ENCODE data around the gene RBMS1.

The RBMS1 gene

DNA sequence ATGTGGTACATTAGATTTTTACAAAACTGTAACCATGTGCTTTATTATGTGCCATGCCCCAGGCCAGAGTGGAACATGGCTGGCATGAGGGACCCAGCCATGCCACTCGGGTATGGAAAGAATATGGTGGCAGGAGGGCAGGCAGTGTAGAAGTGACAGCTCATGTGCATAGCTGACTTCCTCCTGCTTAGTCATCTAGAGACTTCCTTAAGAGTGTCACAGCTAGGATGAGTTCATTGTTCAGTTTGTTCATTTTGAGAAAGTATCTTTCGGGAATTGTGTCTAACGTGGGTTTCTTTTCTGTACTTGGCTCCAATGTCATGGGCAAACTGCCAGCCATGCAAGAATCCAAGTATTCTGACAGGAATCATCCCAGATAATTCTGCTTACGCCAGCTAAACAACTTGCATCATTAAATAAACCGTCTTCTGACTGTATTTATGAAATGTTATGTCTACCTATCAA lies 199.2 kb downstream of the RBMS1 start:
- peak; percentile 37 for DNase-seq

DNA sequence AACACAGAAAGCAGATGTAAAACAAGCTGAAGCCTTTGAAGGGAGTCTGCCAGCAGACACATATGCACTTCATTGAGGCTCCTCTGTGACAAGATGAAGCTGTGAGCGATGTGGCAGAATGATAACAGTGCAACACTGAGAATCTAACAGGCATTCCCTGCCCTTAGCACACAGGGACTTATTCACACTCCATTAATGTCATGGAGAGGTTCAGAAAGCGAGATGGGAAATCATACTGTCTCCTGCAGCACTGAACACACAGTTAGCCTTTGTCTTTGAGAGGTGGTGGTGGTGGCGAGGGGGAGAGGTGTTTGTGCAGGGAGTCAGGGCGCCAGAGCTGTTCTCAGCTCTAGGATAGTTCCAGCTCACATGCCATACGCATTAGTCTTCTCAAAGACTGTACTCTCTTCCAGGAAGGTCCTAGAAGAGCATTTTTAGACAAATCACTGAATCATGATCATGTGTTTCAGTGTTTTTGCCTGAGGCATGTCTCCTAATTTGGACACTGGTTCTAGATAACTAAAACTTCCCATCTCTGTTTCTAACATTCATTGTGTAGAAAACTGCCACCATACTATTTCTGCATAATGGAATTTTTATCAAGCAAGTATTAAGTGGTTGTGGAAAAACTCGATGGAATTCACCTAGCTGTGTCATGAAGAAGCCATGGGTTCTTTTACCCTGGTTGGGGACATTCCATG lies 200.1 kb downstream of the RBMS1 start:
- no peak for DNase-seq

GRCh38 chr2:160292225-160292624 lies 201.4 kb downstream of the RBMS1 start:
- no peak for DNase-seq

- DNase-seq, result no peak
Observed at GRCh38 chr2:160291382-160291781, 202.2 kb downstream of the RBMS1 start.

GRCh38 chr2:160290598-160290997 lies 203.0 kb downstream of the RBMS1 start:
- no peak for DNase-seq

DNA sequence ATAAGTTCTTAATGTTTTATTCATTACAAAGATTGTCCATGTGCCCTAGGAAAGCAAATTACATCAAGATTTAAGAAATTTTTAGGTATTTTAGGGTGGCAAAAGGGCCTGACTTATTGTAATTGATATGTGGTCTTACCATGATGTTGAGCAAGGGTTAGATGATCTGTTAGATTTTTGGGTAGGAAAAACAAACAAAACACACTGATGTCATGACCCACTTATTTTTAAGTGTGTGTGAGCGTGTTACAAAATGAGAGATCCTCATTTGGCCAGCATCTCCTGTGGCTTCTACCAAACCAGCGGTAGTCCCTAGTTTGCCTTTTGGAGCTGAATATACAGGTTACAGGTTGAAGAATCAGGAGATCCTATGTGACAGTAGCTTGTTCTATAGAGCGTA lies 203.8 kb downstream of the RBMS1 start:
- DNase-seq, result no peak

GRCh38 chr2:160289126-160289525 lies 204.5 kb downstream of the RBMS1 start:
- no peak for DNase-seq

DNA sequence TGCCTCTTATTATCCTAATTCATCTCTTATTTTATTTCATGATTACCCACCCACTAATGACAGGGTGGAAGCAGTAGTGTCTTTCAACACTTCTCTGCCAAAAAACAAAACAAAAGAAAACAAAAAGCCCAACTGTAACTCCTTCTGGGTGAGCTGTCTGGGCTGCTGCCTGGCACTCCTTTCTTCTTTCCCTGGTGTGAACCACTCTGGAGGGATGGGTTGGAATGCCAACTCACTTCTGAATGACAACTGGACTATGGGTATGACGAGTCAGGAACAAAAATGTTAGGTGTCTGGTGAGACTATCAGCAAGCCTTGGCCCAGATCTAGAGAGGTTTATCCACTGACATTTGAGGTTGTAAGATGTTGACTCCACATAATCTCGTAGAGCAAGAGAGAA lies 205.3 kb downstream of the RBMS1 start:
- DNase-seq, result no peak

GRCh38 chr2:160287476-160287875 lies 206.1 kb downstream of the RBMS1 start:
- no peak for DNase-seq

- DNase-seq, result no peak
Observed at GRCh38 chr2:160286551-160286950, 207.1 kb downstream of the RBMS1 start.

GRCh38 chr2:160283675-160284074 lies 209.9 kb downstream of the RBMS1 start:
- DNase-seq, result no peak

DNA sequence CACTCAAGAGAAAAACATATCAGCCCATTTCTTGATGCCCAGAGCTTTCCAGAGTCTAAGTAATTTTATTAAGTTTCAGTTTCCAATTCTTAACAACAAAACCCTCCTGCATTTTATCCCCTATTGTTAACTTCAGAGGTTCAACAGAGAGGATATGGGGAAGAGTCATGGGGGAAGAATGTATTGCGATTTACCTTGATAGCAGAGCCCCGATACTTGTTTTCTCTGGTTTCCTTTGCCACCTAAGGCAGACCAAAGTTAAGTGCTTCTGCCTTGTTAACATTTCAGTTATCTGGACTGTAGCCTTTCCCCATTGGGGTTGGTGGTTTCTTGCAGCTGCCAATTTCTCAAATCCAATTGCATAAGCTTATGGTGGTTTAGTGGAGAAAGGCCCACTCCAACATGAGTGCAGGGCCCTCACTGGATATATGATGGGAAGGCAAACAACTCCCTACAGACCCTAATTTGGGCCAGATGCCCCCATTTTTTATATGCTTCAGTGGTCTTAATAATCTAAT lies 211.5 kb downstream of the RBMS1 start:
- no peak for DNase-seq

DNA sequence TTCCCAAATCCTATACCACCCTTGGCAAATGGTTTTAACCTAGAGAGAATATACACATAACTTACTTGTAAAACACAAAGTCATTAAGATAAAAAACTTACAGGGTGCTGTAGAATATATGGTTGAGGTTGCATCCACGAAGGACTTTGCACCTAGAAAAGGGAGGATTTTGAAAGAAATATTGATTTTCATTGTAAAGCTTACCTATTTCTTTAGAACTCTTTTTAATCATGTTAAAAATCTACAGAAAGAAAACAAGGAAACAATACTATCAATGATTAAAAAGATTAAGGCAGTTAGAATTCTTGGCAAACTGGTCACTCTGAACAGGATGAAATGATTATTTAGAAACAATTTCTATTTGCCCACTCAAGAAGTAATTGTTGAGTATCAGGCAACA lies 212.4 kb downstream of the RBMS1 start:
- DNase-seq, result no peak

DNA sequence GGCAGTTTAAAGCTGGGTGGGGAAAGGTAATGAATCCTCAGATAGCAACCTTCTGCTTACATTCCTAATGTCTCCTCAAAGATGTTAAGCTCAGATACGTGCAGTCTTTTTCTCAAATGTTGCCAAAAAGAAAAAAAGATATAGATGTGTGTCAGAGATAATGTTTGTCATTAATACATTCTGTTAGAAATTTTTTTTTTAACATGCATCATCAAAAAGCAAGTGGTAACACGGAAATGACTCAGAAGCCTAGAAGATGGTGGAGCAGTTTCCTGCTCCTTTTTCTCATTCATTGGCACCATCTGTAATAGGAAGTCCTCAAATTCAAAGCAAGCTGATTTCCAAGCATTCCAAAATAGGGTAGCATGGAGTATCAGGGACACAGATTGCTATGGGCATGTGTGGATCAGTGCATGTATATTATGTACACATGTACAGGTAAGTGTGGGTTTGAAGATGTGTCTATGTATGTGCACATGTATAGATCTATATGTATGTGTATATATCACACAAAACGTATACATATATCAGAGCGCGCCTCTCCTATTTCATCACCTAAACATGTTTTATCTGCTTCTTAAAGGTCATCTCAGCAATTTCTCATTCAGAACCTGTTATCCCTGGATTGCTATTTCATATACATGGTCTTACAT lies 213.7 kb downstream of the RBMS1 start:
- no peak for DNase-seq

DNA sequence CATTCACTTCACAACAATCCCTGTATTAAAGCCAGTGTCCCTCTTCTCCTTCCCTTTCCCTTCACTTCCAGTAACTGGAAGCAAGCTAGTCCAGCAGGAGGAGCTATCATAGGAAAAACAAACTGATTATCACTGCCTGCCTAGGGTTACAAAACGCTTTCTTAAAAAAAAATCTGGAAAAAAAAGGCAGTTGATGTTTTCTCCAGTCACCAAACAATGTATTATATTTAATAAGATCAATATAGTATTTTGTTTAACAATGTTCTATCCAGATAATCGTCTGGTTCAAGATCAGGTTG lies 214.8 kb downstream of the RBMS1 start:
- DNase-seq, result no peak

DNA sequence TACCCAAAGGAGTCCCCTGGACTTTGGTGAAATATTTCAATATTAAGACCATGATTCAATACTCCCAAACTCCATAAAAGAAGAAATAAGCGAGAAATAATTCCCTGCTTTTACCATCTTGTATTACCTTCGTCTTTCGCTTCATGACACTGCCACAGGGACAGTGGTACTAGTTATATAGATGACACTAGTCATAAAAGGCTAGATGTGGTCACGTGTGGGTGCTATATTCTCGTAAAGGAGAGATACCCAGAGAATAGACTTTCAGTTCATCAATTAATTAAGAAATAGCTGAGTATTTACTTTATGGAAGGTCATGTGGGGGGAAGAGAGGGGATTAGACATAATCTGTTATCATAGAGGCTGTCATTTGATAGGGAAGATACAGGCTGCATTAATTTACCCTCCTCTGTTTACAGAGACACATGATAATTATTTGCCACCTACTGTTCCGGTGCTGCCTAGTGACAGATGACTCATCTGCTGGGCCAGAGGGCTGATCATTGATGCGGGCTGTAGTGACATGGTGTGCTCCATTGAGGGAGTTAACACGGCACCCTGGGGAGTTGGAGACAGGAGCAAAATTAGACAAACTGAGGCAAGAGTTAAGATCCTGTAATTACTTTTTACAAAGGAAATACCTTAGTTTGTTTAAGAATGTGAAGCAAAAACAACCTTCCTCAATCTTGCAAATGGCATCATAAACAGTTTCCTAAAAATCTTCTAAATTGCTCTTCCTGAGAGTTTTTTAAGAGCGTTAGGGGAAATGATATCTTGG lies 215.3 kb downstream of the RBMS1 start:
- no peak for DNase-seq

- DNase-seq, result no peak
Observed at GRCh38 chr2:160277151-160277550, 216.5 kb downstream of the RBMS1 start.

GRCh38 chr2:160275656-160276055 lies 218.0 kb downstream of the RBMS1 start:
- DNase-seq, result no peak

- no peak for DNase-seq
Observed at GRCh38 chr2:160271171-160272086, 222.2 kb downstream of the RBMS1 start.

DNA sequence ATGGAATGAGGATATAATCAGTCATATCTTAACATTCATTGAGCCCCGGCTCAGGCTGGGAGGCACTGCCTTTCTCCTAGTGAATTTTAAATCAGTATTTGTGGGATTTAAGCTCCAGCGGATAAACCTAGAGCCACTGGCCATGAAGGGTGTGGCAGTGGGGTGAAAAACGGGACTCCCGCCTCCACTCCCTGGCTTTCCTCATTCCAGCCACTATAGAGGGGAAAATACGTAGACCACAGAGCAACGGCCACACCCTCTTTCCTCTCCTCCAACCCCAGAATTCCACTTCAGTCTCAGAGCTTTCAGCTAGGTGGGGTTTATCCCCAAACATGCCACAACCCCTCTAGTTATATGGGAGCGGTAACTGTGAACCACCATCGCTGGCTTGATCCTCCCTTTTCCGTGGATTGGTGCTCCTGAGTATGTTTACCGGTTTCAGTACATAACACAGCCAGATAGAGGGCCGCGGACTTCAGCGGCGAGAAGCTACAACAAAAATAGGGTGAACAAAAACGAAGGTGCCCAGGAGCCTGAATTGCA lies 223.0 kb downstream of the RBMS1 start:
- DNase-seq, result no peak

- peak; percentile 68 for DNase-seq
Observed at GRCh38 chr2:160269803-160270570, 223.6 kb downstream of the RBMS1 start.

DNA sequence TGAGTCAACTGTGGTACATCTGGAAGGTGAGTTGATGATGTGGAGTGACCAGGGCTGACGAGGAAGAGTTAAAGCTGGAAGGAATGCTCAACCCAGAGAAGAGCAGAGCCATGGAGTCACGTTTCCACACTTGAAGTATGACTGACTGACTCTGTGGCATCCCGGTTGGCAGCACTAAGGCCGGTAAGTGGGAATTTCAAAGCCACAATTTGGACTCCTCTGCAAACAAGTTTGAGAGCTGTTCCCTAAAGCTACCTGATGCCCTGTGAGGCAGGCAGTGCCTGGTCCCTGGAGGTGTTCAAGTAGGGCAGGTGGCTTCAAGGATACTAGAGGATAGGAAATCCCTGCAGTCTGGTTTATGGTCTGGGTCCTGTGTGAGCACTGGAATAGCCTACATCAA lies 224.2 kb downstream of the RBMS1 start:
- DNase-seq, result no peak
